ENCODE measurements around the gene SOCS4. TPM values are rescaled to one million over a fixed set of nuclear protein-coding genes. Genes with fewer than 3 reads are reported as not detected.

The SOCS4 gene, protein sequence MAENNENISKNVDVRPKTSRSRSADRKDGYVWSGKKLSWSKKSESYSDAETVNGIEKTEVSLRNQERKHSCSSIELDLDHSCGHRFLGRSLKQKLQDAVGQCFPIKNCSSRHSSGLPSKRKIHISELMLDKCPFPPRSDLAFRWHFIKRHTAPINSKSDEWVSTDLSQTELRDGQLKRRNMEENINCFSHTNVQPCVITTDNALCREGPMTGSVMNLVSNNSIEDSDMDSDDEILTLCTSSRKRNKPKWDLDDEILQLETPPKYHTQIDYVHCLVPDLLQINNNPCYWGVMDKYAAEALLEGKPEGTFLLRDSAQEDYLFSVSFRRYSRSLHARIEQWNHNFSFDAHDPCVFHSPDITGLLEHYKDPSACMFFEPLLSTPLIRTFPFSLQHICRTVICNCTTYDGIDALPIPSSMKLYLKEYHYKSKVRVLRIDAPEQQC
- total RNA-seq, result 52.4 TPM

DNA sequence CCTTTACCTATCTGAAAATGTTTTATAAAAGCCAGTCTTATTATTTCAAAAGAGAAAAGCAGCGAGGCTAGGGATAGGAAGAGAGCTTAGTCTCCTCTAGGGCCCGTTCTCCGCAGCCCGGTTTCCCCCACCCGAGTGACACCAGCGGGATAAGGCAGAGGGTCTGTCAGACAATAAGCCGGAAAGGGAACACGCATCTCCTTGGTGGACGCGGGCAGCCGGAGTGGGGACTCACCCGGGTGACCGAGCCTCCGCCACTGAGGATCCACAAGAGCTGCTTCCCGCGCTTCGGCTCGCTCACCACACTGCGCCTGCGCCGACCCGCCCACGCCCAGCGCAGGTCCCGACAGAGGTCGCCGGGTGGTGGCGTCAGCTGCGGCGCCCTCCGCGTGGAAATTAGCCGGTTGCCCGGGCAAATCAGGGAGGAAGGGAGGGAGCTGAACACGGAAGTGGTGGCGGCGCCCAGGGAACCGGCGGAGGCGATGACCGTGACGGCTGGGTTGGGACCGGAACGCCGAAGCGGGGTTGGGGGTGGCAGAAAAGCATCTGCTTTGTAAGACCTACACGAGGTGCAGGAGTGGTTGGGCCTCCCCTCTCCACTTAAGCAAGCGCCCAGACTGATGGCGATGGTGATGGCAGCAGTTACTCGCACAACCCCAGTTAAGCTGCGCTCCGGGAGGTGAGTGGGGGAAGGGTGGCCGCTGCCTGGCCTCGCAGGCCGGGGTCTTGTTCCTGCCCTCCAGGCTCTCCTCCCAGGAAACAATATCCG lies at the start of gene SOCS4, which contains the start of gene WDHD1:
SOCS4 (plus strand) TSS at position 444 of the 769 bp plus-strand sequence. CDS start 15,806 bp downstream, outside the sequence.
WDHD1 (minus strand) TSS at position 307 of the 769 bp plus-strand sequence. CDS start 312 bp downstream, outside the sequence.

DNA sequence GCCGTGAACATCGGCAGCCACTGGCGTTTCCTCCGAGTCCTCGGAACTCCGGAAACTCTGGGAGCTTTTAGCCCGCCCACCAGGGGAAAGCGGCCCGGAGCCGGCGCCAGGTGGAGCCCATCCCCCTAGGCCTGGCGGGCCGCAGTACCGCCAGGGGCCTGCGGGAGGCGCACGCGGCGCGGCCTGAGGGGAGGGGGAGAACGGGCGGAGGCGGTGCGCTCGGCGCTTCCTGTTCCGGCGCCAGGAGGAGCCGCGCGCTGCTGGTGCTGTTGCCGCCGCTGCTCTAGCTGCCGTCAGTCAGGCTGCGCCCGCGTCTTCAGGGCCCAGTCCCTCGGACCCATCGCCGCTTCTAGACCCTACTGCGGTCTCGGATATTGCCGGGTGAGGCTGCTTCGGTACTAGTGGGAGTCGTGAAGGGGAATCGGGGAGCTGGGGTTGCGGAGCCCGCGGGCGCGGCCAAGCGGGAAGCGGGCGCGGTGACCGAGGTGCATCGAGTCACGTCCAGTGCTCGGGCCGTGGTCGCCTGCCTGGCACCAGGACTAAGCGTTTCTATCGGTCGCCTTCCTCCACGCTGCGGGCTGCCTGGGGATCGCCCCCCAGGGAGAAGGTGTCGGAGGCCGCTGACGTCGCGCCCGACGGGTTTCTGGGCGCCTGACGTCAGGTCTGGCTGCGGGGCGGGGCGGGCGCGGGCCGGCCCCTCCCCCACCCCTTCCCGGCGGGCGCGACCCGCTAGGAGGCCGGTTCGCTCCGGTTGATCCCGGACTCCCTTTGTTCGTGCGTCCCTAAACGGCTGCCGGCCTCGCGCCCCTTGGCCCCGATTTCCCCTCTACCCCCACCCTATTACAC lies 24.6 kb downstream of the SOCS4 start, which contains the start of gene MAPK1IP1L:
MAPK1IP1L (plus strand) TSS at position 225 of the 846 bp plus-strand sequence. CDS start 10,037 bp downstream, outside the sequence.

Other genes starting within 250 kb of the SOCS4 start
- 6.2 TPM for gene GCH1, start 124.4 kb upstream of the SOCS4 start, total RNA-seq
- gene WDHD1, start 137 bp upstream of the SOCS4 start, total RNA-seq, result 10.8 TPM
- gene MAPK1IP1L, start 24.4 kb downstream of the SOCS4 start, total RNA-seq, result 32.8 TPM
- 12.2 TPM for gene LGALS3, start 102.0 kb downstream of the SOCS4 start, total RNA-seq
- 8.8 TPM for gene DLGAP5, start 164.3 kb downstream of the SOCS4 start, total RNA-seq
- 47.3 TPM for gene FBXO34, start 244.2 kb downstream of the SOCS4 start, total RNA-seq

All from diencephalon (tissue), 1 donor.